ENCODE data around the gene SNPH.

DNA sequence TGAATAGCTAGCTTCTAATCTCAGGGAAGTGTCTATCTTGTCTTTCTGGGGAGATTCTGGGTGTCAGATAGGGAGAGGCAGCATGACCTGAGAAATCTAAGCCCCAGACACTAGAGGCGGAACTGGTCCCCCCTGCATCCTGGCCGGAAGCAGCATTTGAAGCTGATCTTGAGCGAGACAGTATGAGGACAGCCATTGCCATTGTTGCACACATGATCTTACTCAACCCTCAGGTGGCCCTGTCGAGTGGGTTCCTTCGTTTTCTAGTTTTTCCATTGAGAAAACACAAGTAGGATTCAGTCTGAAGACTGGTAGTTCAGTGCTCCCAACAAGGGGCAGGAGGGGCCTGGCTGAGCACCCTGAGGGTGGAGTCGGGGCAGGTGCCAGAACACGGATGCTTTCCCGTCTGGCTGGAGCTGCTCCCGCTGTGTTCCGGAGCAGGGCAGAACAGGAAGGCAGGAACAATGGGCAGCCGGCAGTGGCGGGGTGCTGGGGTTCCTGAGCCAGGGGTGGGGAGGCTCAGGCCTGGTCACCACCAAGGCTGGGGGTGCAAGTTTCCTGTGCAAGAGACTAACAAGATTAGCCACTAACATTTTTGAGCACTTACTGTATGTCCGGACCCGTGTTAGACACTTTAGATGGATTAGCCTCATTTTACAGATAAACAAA, 70.7 kb downstream of the SNPH start:
- TF ChIP-seq CTCF (IDR thresholded peaks at IDR 0.05), result no peak
- TF ChIP-seq POLR2A (IDR thresholded peaks at IDR 0.05), result no peak
